DOHH2 (cell line): ENCODE measurements around the gene ACP3.

ENCODE experiments used
- CTCF ChIP-seq: fragments of 200-600 bp; sonication (generic); IDR thresholded peaks from one replicate; pipeline ENCODE4 v1.5.1; 2014; ENCODE audit warnings: antibody characterized with exemption, mild to moderate bottlenecking, low read depth, low read length; ENCODE audit not compliant: poor library complexity, severe bottlenecking
- EZH2phosphoT487 ChIP-seq: fragments of 200-600 bp; sonication (generic); IDR thresholded peaks from 2 replicates; pipeline ENCODE4 v1.6.1; 2017; ENCODE audit warnings: borderline replicate concordance, mild to moderate bottlenecking, antibody characterized with exemption, low read length, moderate library complexity, mixed read lengths

- peak; percentile 45 for TF ChIP-seq CTCF
- TF ChIP-seq EZH2phosphoT487: no peak
These were observed 48.3 kb upstream of the ACP3 start for GRCh38 chr3:132268956-132269355.
